ENCODE data around the gene HAT1.

The HAT1 gene

DNA sequence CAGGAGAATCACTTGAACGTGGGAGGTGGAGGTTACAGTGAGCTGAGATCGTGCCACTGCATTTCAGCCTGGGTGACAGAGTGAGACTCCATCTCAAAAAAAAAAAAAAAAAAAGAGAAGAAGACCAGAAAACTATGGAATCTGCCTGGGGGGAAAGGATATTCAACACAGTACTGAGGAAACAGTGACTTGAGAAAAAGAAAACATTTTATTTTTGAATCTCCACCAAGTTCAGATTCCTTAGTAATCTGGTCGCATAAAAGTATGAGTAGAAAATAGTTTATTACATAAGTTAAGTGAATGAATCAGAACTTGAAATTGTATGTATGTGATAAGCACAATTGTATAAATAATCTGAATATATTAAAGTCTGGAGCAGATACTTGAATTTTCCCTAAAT is 13.0 kb upstream of the HAT1 start:
- DNase-seq, result no peak
- in situ Hi-C loops (cut with MboI; ENCODE audit: low pct_unique_long_range_greater_than_20kb, low sequenced_read_pairs), result no loop called here

DNA sequence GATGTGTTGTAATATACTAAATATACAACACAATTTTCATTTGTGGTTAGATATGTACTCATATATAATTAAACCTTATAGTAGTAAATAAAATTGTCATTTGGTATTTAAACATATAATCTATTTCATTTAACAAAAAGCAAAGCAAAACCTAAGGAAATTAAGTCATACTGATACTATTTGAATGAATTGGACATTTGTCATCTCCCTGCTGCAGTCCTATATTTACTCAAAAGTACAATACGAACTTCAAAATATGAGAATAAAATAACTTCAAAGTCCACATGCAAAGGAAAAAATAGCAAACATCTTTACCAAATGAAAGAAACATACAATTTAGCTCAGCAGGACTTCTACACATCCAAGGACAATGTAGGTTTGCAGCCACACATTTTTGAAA is 11.8 kb upstream of the HAT1 start:
- in situ Hi-C loops (cut with MboI; ENCODE audit: low pct_unique_long_range_greater_than_20kb, low sequenced_read_pairs), result no loop called here
- DNase-seq, result no peak

DNA sequence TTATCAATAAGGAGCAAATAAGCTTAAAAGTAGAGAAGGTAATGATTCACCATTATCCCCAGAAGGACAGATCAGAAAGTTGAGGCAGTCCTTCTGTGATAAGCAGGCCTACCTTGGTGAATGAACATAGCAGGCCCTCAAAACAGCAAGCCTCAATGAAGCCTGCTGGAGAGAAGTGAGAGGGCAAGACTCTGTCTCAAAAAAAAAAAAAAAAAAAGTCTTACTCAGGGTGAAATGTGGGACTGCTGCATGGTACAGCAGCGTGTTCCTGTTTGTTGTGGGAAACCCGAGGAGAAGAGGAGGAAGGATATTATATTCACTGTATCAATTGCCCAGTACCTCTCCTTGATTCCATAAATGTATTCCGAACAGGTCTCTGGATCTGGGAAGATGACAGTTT is 8.7 kb upstream of the HAT1 start:
- in situ Hi-C loops (cut with MboI; ENCODE audit: low pct_unique_long_range_greater_than_20kb, low sequenced_read_pairs), result no loop called here
- DNase-seq, result no peak

DNA sequence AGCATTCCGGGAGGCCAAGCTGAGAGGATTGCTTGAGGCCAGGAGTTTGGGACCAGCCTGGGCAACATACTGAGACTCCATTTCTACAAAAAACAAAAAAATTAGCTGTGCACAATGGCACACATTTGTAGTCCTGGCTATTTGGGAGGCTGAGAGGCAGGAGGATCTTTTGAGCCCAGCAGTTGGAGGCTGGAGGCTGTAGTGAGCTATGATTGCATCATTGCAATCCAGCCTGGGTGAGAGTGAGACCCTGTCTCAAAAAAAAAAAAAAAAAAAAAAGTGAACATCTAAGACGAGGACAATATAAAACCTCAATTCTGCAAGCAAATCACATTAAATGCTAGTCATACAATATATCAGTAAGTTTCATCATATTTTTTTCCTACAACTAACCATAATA is 2.8 kb upstream of the HAT1 start:
- in situ Hi-C loops (cut with MboI; ENCODE audit: low pct_unique_long_range_greater_than_20kb, low sequenced_read_pairs), result no loop called here
- no peak for DNase-seq

DNA sequence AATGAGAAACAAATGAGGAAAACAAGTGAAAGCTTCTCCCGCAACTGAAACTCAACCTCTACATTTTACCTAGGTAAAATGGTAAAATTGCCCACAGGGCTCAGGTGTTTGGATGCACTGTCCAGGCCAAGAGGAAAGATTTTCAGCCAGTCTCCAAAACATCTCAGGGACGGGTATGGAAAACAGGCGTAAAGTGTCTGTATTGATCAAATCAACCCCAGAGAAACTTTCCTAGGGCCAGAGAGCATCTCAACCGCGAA is 361 bp upstream of the HAT1 start:
- DNase-seq, result no peak
- in situ Hi-C loops (cut with MboI; ENCODE audit: low pct_unique_long_range_greater_than_20kb, low sequenced_read_pairs), result no loop called here

DNA sequence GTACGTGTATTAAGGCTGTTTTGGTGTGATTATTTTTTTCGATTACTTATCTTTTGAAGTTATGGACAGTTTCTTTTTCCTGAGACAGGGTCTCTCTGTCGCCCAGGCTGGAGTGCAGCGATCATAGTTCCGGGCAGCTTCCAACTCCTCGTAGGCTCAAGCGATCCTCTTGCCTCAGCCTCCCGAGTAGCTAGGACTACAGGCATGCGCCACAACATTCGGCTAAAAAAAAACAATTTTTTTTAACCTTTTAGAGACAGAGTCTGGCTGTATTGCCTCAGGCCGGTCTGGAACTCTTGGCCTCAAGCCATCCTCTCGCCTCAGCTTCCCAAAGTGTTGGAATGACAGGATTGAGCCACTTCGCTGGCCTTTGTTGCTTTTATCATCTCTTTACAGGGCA is 945 bp downstream of the HAT1 start:
- DNase-seq, result peak; percentile 56
- in situ Hi-C loops (cut with MboI; ENCODE audit: low pct_unique_long_range_greater_than_20kb, low sequenced_read_pairs), result no loop called here

DNA sequence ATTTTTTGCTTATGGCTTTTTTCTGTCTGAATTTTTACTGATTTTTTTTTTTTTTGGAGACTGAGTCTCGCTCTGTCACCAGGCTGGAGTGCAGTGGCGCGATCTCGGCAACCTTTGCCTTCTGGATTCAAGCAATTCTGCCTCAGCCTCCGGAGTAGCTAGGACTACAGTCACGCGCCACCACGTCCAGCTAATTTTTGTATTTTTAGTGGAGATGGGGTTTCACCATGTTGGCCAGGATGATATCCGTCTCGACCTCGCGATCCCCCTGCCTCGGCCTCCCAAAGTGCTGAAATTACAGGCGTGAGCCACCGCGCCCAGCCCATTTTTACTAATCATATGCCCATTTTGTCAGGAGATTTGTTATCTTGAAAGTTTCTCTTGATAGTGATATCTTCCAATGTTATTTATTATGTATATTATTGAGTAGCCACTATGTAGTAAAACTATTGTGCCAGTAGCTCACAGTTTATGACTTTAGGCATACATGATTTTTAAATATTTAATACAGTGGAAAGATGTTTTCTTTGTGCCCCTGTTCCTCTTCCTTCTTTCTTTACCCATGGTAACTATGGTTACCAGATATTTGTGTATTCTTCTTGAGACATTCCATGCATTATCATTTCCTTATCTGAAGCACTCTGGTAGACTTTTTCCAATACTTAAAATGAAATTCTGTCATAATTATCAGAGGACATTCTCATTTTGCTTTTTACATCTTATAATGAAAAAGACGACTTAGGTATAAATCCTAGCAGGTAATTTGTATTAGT is 2.1 kb downstream of the HAT1 start:
- in situ Hi-C loops (cut with MboI; ENCODE audit: low pct_unique_long_range_greater_than_20kb, low sequenced_read_pairs), result no loop called here

DNA sequence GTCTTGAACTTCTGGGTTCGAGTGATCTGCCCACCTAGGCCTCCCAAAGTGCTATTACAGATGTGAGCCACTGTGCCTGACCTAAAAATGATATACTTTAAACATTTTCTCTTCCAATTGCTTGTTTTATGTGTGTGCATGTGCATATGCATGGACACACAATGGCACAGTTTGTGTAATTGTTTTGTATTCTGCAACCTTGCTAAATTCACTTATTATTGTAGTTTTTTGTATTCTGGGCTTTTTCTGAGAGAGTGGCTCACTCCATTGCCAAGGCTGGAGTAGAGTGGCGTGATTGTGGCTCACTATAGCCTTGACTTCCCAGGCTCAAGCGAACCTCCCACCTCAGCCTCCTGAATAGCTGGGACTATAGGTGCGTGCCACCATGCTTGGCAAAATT is 8.1 kb downstream of the HAT1 start:
- in situ Hi-C loops (cut with MboI; ENCODE audit: low pct_unique_long_range_greater_than_20kb, low sequenced_read_pairs), result no loop called here
- DNase-seq, result no peak

More for the DNA sequence above, 2.1 kb downstream of the HAT1 start:
- DNase-seq, result peak; percentile 31

DNA sequence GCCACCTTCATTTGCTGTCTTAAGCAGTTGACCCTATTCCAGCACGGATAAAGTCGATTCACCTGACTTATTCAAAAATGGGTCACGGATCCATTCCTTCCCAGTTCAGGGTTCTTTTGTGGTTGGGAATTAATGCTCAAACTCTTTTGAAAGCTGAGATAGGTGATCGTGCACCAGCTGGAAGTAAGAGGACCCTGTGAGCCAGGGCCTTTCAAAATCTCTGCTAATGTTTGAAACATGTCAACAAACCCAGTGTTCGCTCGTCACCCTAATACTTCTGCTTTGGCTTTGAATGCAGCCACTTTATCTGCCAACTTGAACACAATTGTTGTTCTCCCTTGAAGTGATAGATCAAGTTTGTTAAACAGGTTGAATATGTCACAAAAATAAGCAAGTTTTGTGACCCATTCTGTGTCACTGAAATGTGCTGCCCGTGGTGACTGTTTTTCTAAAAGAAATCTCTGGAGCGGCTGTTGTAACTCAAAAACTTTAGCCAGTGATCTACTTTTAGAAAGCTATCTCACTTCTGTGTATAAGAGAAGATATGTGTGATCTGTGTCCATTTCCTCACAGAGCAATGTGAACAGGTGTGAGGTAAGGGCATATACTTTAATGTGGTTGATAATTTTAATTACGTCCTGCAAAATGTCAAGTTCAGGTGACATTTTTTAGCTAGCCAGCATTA is 16.9 kb downstream of the HAT1 start:
- in situ Hi-C loops (cut with MboI; ENCODE audit: low pct_unique_long_range_greater_than_20kb, low sequenced_read_pairs), result no loop called here
- no peak for DNase-seq

DNA sequence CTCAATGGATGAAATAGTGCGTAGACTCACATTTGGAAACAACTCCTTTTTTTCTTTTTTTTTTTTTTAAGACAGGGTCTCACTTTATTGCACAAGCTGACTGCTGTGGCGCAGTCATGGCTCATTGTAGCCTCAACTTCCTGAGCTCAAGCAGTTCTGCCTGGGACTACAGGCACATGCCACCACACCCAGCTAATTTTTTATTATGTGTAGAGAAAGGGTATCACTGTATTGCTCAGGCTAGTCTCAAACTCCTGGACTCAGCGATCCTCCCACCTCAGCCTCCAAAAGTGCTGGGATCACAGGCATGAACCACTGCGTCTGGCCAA is 17.4 kb downstream of the HAT1 start:
- no peak for DNase-seq
- in situ Hi-C loops (cut with MboI; ENCODE audit: low pct_unique_long_range_greater_than_20kb, low sequenced_read_pairs), result no loop called here

DNA sequence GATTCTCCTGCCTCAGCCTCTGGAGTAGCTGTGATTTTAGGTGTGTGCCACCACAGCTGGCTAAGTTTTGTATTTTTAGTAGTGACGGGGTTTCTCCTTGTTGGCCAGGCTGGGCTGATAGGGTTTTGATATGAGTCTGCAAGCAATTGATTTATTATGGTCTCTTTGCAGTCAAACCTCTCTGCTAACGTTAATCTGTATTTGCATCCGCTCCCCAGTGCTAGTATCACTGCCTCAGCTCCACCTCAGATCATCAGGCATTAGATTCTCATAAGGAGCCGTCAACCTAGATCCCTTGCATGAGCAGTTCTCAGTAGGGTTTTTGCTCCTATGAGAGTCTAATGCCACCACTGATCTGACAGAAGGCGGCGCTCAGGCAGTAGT is 19.0 kb downstream of the HAT1 start:
- in situ Hi-C loops (cut with MboI; ENCODE audit: low pct_unique_long_range_greater_than_20kb, low sequenced_read_pairs), result no loop called here
- DNase-seq, result no peak

DNA sequence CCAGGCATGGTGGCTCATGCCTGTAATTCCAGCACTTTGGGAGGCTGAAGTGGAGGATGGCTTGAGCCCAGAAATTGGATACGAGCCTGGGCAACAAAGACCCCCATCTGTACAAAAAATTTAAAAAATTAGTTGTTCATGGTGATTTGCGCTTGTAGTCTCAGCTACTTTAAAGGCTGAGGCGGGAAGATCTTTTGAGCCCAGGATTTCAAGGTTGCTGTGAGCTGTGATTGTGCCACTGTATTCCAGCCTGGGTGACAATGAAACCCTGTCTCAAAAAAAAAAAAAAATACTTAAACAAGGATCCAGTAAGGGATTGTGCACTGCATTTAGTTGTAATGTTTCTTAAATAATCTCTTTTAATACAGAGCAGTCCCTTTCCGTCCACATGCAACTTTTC is 21.6 kb downstream of the HAT1 start:
- no peak for DNase-seq
- in situ Hi-C loops (cut with MboI; ENCODE audit: low pct_unique_long_range_greater_than_20kb, low sequenced_read_pairs), result no loop called here

DNA sequence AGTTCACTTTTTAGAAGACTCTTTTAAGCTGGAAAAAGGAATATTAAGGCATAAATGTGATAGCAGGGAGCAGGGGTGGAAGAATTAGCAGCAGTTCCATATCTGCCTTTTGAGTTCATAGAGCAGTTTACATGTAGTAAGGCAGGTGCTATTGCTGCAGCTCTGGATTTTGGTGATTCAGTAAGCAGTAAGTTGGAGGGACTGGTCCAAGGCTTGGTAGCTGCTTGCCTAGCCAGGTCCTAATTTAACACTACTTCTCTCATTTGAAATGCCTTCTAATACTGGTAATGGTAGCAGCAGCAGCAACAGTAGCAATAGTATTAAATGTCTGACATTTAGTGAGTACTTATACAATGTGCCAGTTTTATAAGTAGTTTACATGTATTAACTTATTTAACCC is 30.0 kb downstream of the HAT1 start:
- in situ Hi-C loops (cut with MboI; ENCODE audit: low pct_unique_long_range_greater_than_20kb, low sequenced_read_pairs), result no loop called here

DNA sequence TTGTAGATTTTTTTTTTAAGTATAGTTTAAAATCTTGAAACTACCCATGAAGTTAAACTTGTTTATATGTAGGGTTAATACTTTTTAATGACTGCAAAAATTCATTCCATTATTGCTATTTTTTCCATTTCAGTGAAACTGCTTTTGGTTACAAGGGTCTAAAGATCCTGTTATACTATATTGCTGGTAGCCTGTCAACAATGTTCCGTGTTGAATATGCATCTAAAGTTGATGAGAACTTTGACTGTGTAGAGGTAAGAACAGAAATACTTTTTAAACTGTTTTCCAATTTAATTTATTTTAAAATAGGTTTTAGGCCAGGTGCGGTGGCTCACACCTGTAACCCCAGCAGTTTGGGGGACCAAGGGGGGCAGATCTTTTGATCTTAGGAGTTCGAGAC is 30.5 kb downstream of the HAT1 start:
- DNase-seq, result no peak
- in situ Hi-C loops (cut with MboI; ENCODE audit: low pct_unique_long_range_greater_than_20kb, low sequenced_read_pairs), result no loop called here

More for the DNA sequence above, 30.0 kb downstream of the HAT1 start:
- no peak for DNase-seq

DNA sequence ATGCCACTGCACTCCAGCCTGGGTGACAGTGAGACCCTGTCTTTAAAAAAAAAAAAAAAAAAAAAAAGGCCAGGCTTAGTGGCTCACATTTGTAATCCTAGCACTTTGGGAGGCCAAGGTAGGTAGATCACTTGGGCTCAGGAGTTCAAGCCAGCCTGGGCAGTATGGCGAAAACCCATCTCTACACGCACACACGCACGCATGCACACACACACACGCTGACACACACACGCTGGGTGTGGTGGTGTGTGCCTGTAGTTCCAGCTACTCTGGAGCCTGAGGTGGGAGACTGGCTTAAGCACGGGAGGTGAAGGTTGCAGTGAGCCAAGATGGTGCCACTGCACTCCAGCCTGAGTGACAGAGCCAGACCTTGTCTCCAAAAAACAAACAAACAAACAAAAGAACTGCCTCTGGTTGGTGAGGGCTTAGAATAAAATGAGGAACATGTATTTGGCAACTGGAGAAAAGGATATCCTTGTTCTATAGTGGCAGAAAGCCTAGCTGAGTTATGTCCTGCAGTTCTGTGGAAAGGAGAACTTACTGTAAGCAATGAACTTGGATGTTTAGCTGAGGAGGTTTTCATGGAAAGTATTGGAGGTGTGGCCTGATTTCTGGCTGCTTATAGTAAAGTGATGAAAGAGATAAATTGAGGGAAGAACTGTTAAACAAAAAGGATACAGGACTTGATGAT is 34.0 kb downstream of the HAT1 start:
- DNase-seq, result peak; percentile 80
- in situ Hi-C loops (cut with MboI; ENCODE audit: low pct_unique_long_range_greater_than_20kb, low sequenced_read_pairs), result no loop called here

DNA sequence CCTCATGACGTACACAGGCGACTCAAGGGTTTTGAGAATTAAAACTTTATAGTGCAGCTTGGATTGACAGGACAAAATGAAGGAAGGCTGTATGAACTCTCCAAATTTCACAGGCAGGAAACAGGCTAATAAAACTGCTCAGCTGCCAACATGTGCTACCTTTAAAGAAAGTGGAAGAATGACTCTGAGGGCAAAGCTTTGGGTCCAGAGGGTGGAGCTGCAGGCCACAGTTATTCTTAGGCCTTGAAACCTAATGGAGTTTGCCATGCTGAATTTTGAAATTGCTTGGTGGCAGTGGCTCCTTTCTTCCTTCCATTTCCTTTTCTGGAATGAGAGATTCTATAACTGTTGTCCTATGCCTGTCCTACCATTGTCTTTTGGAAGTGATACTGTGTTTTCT is 34.8 kb downstream of the HAT1 start:
- in situ Hi-C loops (cut with MboI; ENCODE audit: low pct_unique_long_range_greater_than_20kb, low sequenced_read_pairs), result no loop called here

DNA sequence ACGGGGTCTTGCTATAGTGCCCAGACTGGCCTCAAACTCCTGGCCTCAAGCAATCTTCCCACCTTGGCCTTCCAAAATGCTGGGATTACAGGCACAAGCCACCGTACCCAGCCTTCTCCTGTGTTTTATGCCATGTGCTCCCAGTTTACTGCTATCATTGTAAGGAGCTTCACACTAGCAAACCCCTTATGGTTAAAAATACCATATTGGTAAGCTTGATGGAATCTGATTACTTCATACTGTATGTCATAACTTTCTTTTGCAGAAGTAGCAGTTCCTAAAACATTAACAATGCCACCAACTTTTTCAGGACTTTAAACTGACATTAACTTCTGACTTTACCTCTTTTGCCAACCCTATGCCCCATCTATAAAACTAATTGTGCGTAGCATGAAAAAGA is 36.2 kb downstream of the HAT1 start:
- in situ Hi-C loops (cut with MboI; ENCODE audit: low pct_unique_long_range_greater_than_20kb, low sequenced_read_pairs), result no loop called here
- peak; percentile 21 for DNase-seq

More for the DNA sequence above, 34.8 kb downstream of the HAT1 start:
- DNase-seq, result peak; percentile 67

DNA sequence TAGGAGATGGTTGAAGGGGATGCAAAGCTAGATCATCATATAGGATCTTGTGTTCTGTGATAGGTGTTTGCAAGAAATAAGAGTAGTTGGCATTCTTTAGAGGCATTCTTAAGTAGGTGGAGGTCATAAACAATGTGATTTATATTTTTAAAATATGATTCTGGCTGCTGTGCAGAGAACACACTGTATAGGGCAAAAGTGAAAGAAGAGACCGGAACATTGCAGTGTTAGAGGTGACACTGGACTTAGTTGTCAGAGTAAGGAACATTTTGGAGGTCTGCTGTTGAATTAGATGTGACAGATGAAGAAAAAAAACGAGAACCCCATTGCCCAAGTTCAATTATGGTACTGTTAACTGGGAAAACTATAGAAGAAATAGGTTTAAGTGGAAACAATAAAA is 37.7 kb downstream of the HAT1 start:
- in situ Hi-C loops (cut with MboI; ENCODE audit: low pct_unique_long_range_greater_than_20kb, low sequenced_read_pairs), result no loop called here
- DNase-seq, result no peak

DNA sequence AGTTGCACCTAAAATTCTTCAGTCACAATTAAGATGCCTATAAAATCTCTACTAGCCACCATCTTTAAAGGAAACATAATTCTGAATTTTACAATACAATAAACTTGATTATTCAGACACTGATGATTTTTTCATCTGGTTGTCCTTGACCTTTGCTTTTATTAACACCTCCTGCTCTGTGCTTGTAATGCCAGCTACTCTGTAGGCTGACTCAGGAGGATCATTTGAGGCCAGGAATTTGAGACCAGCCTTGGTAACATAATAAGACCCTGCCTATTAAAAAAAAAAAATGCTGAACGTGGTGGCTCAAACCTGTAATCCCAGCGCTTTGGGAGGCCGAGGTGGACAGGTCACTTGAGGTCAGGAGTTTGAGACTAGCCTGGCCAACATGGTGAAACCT is 38.3 kb downstream of the HAT1 start:
- in situ Hi-C loops (cut with MboI; ENCODE audit: low pct_unique_long_range_greater_than_20kb, low sequenced_read_pairs), result no loop called here
- no peak for DNase-seq

DNA sequence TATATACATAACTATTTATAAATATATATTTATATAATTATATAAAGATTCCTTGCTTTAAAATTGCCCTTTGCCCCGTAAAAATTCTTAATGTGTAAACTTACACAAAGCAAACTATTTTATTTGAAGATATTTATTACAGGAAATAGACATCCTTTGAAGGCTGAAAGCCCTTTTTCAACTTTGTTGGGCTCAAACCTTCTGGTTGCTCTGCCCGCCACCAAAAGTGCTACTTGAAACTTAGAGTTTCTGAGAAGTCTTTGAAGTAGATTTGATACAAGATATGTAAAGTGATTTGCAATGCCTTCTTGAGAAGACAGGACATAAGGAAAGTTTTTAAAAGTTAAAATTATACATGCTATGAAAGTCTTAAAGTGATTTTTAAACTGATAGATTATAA is 40.9 kb downstream of the HAT1 start:
- no peak for DNase-seq
- in situ Hi-C loops (cut with MboI; ENCODE audit: low pct_unique_long_range_greater_than_20kb, low sequenced_read_pairs), result no loop called here

DNA sequence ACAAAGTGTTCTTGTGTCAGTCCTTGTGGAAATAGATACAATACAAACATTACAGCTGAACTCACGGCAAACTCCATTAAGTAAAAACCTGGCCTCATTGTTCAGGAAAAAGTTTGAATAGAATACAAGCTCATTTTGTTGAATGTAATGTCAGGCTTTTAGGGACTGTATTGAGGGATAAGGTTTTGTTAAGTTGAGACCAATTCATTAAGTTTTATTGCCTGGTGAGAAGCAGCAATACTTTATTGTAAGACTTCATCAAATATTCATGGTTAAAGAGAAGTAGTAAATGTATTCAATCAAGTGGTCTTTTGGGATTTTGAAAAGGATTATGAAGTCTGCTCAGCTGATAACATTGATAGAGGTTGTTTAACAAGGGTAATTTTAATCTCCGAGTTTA is 42.0 kb downstream of the HAT1 start:
- DNase-seq, result no peak
- in situ Hi-C loops (cut with MboI; ENCODE audit: low pct_unique_long_range_greater_than_20kb, low sequenced_read_pairs), result no loop called here
